ENCODE measurements around the gene EPB41.
"Not testable (repeated sequence)": the region's sequence is repeated elsewhere in the genome, so short reads cannot be mapped to it uniquely, and the experiment has no call there.

The EPB41 gene

GRCh38 chr1:28914228-28915030 lies at the start of gene EPB41:
TSS of gene EPB41 (plus strand) at chr1:28914569. CDS start at chr1:28987438, 72,869 bp downstream.
- in situ Hi-C loops (cut with HindIII; ENCODE audit: low pct_ligation_motif_present, low pct_unique_long_range_greater_than_20kb, low sequenced_read_pairs): no loop called here
- DNase-seq: peak; percentile 92

DNA sequence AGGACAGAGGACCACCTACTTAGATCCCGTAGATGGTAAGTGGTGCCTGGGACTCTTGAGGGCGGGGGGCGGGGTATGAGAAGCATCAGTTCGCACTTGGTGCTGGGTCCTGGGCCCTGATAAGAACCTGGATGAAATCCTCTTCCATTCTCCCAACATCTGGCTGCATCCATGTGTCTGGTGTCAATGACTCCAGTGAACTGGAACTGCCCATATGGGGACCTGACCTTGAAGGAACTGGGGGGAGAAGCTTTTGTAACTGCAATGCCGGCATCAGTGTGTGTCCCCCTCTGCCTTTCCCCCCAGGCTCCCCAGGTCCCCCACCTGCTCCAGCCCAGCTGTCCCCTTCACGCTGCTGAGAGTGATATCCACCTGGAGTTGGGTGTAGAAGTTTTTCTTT lies 49.7 kb upstream of the EPB41 start:
- DNase-seq: no peak
- in situ Hi-C loops (cut with HindIII; ENCODE audit: low pct_ligation_motif_present, low pct_unique_long_range_greater_than_20kb, low sequenced_read_pairs): no loop called here

DNA sequence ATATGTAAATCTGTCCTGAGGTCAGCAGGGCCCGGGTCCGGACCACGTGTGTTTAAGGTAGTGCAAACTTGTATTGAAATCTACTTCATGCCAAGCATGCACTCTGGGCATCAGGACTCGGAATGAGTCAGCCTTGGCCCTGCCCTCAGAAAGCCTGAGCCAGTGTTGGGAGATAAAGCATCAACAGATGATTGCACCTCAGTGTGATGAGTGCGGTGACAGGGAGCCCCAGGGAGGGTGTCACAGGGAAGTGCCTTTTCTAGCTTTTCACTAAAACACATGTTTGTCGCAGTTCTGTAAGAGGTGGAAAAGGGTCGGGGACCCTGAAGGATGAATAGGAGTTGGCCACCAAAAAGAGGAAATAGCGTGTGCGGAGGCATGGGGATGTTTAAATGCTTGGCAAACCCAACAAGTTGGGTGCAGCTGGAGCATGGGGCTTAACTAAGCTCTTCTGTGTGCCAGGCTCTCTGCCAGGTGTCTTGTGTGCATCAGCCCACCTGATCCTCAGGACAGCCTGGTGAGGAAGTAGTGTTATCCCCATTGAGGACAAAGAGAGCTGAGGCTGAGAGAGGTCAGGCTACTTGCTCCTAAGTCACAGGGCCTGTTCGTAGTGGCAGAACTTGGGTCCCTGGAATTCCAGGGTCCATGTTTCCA lies 48.2 kb upstream of the EPB41 start:
- DNase-seq: peak; percentile 53
- in situ Hi-C loops (cut with HindIII; ENCODE audit: low pct_ligation_motif_present, low pct_unique_long_range_greater_than_20kb, low sequenced_read_pairs): no loop called here

- in situ Hi-C loops (cut with HindIII; ENCODE audit: low pct_ligation_motif_present, low pct_unique_long_range_greater_than_20kb, low sequenced_read_pairs): no loop called here
Observed at GRCh38 chr1:28867850-28868249, 46.5 kb upstream of the EPB41 start.

DNA sequence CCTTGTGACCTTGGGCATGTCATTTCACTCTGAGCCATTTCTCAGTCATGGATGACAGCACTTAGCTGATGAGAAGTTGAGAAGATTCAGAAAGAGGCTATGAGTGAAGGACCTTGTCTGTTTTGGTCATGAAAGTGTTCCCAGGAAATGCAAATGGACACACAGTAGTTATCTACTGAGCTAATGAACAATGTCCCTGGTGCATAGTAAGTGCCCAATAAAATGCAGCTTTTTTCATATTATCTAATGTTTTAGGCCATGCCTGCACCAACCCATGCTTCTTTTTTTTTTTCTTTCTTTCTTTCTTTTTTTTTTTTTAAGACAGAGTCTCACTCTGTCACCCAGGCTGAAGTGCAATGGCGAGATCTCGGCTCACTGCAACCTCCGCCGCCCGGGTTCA lies 44.4 kb upstream of the EPB41 start:
- in situ Hi-C loops (cut with HindIII; ENCODE audit: low pct_ligation_motif_present, low pct_unique_long_range_greater_than_20kb, low sequenced_read_pairs): no loop called here
- DNase-seq: no peak

More at GRCh38 chr1:28867850-28868249, 46.5 kb upstream of the EPB41 start:
- no peak for DNase-seq

DNA sequence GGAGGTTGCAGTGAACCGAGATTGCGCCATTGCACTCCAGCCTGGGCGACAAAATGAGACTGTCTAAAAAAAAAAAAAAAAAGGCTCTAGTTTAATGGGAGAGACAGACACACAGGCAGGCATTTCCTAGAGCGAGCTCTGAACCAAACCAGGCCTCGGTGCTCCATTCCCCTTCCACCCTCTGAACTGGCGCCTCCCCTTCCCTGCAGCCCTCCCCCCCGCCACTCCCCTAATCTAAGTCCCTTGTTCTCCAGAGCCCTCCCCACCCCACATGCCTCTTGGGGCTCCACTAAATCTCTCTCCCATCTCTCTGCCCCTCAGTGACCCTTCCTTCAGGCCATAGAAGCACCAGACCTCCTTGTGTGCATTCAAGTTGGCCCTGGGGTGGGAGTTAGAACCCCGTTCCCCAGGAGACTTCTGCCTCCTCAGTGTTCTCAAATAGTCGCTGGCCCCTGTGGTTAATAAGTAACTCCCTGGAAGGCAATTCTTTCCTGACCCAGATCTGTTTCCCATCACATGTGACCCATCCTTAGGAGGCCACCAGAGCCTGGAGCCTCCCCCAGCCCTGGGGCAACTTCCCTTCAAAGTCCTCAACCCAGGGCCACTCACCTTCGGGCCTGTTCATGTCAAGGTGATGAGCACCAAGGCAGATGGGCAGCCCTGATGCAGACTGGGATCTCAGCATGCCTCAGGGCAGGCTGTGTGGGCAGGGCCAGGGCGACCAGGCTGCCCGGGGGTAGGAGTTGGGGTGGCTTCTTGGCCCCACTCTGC lies 42.6 kb upstream of the EPB41 start:
- in situ Hi-C loops (cut with HindIII; ENCODE audit: low pct_ligation_motif_present, low pct_unique_long_range_greater_than_20kb, low sequenced_read_pairs): no loop called here
- no peak for DNase-seq

- DNase-seq; in situ Hi-C loops (cut with HindIII; ENCODE audit: low pct_ligation_motif_present, low pct_unique_long_range_greater_than_20kb, low sequenced_read_pairs): not testable (repeated sequence)
Observed at GRCh38 chr1:28875134-28875533, 39.2 kb upstream of the EPB41 start.

DNA sequence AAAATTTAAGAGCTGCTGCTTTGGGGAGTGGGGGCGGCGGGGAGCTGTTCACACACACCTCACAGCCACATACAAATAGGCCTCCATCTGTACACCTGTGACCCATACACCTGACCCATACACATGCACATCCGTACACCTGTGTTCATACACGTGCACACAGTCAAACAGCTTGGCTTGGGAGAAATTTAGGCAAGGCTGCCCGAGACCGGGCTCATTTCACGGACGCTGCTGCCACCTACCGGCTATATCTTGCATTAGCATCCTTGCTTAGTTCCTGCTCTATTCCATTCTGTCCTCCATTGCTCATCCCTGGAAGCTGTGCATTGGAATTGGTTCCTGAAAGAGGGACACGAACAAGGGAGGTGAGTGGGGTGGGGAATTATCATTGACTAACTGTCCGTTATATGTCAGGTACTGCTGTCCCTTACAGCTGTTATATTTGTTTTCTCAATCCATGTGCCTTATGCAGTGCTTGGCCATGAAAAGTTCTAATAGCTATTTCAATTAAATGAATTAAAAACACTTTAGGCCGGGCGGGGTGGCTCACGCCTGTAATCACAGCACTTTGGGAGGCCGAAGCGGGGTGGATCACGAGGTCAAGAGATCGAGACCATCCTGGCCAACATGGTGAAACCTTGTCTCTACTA lies 37.1 kb upstream of the EPB41 start:
- DNase-seq: peak; percentile 67
- in situ Hi-C loops (cut with HindIII; ENCODE audit: low pct_ligation_motif_present, low pct_unique_long_range_greater_than_20kb, low sequenced_read_pairs): no loop called here

GRCh38 chr1:28878796-28879195 lies 35.6 kb upstream of the EPB41 start:
- in situ Hi-C loops (cut with HindIII; ENCODE audit: low pct_ligation_motif_present, low pct_unique_long_range_greater_than_20kb, low sequenced_read_pairs): no loop called here

DNA sequence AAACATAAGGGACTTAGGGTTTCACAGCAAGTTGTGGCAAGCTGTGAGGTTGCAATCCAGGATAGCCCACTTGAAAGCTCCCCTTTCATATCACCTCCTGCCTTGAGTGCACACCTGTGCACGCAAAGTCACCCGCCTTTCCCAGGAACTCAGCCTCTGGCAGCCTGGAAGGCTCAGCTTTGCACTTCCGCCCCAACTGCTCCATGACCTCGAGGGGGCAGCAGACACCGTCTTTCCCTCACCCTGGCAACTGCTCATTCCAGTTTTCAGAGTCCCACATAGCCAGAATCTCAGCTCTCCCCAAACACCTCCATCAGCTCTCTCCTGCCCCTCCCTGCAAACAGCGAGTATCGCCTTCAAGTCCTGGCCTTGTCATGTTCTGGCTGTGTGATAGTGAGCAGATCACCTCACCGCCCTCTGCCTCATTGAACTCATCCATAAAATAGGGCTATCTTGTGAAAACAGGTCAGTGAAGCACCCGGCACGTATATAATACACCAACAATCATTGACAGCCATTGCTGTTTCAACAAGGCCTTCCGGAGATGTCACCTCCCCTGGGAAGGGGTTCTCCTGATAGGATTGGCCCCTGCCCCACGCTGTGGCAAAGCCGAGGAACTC lies 32.2 kb upstream of the EPB41 start:
- in situ Hi-C loops (cut with HindIII; ENCODE audit: low pct_ligation_motif_present, low pct_unique_long_range_greater_than_20kb, low sequenced_read_pairs): loop anchor here (10.0 kb wide), 1 partner anchor 153 kb away; no protein-coding TSS in a partner anchor

More at GRCh38 chr1:28878796-28879195, 35.6 kb upstream of the EPB41 start:
- no peak for DNase-seq

GRCh38 chr1:28883242-28883616 lies 31.1 kb upstream of the EPB41 start:
- in situ Hi-C loops (cut with HindIII; ENCODE audit: low pct_ligation_motif_present, low pct_unique_long_range_greater_than_20kb, low sequenced_read_pairs): loop anchor here (10.0 kb wide), 1 partner anchor 152 kb away; no protein-coding TSS in a partner anchor
- DNase-seq: no peak

More for the DNA sequence above, 32.2 kb upstream of the EPB41 start:
- peak; percentile 87 for DNase-seq

DNA sequence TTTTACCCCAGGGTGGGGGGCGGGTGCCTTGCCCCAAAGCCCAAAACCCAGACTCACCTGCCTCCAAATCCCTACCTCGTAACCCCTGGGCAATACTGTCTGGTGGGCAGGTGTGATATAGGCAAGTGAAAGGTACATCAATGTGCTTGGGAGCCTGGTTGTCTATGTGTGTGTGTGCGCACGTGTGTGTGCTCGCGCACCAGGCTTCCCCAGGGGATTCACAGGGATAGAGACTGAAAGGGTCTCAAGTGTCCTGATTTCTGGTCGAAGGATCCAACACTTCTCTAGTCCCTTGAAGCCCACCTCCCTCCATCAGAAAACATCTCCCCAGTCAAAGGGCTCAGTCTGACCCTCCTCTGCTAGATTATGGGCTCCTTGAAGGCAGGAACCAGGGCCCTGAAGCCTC lies 28.9 kb upstream of the EPB41 start:
- in situ Hi-C loops (cut with HindIII; ENCODE audit: low pct_ligation_motif_present, low pct_unique_long_range_greater_than_20kb, low sequenced_read_pairs): loop anchor here (10.0 kb wide), 1 partner anchor 149 kb away; no protein-coding TSS in a partner anchor
- DNase-seq: no peak

DNA sequence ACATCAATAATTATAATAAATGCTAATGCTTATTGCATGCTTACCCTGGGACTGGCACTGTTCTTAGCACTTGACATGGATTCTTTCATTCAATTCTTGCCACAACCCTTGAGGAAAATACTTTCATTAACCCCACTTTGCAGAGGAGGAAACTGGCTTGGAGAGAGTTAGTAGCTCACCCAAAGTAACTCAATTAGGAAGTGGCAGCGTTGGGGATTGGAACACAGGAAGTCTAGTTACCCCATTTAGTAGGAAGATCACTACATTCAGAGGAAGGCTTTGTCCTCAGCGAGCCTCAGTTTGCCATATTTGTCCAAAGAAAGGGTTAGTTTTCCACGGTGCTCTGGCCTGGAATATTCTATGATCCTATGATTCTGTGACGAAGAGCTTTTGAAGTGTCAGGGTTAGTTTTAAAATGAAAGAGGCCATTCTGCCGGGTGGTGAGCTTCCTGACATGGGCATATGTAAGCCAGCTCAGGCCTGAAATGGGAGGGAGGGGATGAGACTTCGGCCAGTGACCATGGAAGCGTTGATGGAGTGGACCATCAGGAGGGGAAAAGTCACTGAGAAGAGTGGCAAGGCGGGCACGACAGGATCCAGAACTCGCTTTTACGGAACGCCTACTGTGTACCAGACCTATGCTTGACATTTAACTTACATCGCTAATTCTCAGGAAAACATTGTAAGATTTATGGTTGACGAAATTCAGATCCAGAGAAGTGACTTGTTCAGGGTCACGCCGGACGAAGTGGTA lies 28.2 kb upstream of the EPB41 start:
- in situ Hi-C loops (cut with HindIII; ENCODE audit: low pct_ligation_motif_present, low pct_unique_long_range_greater_than_20kb, low sequenced_read_pairs): loop anchor here (10.0 kb wide), 1 partner anchor 149 kb away; no protein-coding TSS in a partner anchor

GRCh38 chr1:28886731-28887418 lies 27.5 kb upstream of the EPB41 start:
- in situ Hi-C loops (cut with HindIII; ENCODE audit: low pct_ligation_motif_present, low pct_unique_long_range_greater_than_20kb, low sequenced_read_pairs): loop anchor here (10.0 kb wide), 1 partner anchor 148 kb away; no protein-coding TSS in a partner anchor
- DNase-seq: peak; percentile 85

More for the DNA sequence above, 28.2 kb upstream of the EPB41 start:
- DNase-seq: no peak

GRCh38 chr1:28887419-28887834 lies 26.9 kb upstream of the EPB41 start:
- in situ Hi-C loops (cut with HindIII; ENCODE audit: low pct_ligation_motif_present, low pct_unique_long_range_greater_than_20kb, low sequenced_read_pairs): loop anchor here (10.0 kb wide), 1 partner anchor 147 kb away; no protein-coding TSS in a partner anchor
- DNase-seq: no peak

- DNase-seq: no peak
- in situ Hi-C loops (cut with HindIII; ENCODE audit: low pct_ligation_motif_present, low pct_unique_long_range_greater_than_20kb, low sequenced_read_pairs): loop anchor here (10.0 kb wide), 1 partner anchor 147 kb away; no protein-coding TSS in a partner anchor
Observed at GRCh38 chr1:28887835-28888682, 26.3 kb upstream of the EPB41 start.

Measured in ACHN (cell line).